GM13976 (cell line): Measurements from ENCODE around the gene CLECL1.

Experiments
- DNase-seq: peaks from one replicate; pipeline ENCODE4 v3.0.0; 2012; ENCODE audit warnings: low spot score
- in situ Hi-C: fragments of 300-500 bp; cut with MboI; formaldehyde crosslinking; loops from one replicate; pipeline ENCODE4 v1.12.0; 2022; ENCODE audit warnings: low sequenced_read_pairs, mixed read lengths, inconsistent platforms; ENCODE audit not compliant: unreplicated experiment
- TF ChIP-seq, protein P1 (sequence below): IDR thresholded peaks from 2 replicates; pipeline ENCODE4 v1.5.1; 2012; ENCODE audit warnings: borderline replicate concordance, mild to moderate bottlenecking; ENCODE audit not compliant: insufficient read depth; ENCODE audit errors: extremely low read depth, missing control alignments, control extremely low read depth

Gene CLECL1

DNA sequence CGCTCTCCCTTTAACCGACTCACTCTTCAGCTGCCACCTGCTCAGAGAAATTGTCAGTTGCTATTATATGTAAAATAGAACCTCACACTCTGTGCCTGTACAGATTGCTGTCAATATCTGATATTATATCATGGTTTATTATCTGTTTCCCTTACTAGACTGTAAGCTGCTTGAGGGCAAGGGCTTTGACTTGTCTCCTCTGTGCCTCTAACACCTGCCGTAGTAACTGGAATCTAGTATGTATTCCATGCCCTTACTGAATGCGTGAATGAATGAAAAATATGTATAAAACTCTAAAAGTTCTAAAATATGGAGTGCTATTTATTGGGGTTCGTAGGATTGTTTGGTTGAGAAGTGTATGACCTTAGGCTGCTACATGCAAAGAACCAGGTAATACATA lies 29.5 kb upstream of the CLECL1 start:
- in situ Hi-C loops, result no loop called here
- TF ChIP-seq, protein P1, sequence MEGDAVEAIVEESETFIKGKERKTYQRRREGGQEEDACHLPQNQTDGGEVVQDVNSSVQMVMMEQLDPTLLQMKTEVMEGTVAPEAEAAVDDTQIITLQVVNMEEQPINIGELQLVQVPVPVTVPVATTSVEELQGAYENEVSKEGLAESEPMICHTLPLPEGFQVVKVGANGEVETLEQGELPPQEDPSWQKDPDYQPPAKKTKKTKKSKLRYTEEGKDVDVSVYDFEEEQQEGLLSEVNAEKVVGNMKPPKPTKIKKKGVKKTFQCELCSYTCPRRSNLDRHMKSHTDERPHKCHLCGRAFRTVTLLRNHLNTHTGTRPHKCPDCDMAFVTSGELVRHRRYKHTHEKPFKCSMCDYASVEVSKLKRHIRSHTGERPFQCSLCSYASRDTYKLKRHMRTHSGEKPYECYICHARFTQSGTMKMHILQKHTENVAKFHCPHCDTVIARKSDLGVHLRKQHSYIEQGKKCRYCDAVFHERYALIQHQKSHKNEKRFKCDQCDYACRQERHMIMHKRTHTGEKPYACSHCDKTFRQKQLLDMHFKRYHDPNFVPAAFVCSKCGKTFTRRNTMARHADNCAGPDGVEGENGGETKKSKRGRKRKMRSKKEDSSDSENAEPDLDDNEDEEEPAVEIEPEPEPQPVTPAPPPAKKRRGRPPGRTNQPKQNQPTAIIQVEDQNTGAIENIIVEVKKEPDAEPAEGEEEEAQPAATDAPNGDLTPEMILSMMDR, result no peak
- no peak for DNase-seq

DNA sequence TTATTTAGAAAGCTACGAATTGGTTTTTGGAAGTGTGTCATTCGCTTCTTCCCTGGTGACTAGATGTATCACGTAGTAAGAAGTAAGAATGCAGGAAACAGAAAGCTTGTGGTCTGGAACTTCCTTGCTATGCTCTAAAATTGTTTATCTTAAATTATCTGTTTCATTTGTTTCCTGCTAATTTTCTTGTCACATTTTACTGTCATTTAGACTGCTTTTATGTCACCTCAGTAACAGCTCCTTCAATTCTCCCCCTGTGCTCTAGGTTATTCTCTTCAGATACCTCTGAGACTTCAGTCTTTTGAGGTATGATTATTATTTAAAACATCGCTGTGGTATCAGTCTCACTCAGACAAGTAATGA lies 28.5 kb upstream of the CLECL1 start:
- in situ Hi-C loops, result no loop called here
- TF ChIP-seq, protein P1, result no peak
- DNase-seq, result no peak

DNA sequence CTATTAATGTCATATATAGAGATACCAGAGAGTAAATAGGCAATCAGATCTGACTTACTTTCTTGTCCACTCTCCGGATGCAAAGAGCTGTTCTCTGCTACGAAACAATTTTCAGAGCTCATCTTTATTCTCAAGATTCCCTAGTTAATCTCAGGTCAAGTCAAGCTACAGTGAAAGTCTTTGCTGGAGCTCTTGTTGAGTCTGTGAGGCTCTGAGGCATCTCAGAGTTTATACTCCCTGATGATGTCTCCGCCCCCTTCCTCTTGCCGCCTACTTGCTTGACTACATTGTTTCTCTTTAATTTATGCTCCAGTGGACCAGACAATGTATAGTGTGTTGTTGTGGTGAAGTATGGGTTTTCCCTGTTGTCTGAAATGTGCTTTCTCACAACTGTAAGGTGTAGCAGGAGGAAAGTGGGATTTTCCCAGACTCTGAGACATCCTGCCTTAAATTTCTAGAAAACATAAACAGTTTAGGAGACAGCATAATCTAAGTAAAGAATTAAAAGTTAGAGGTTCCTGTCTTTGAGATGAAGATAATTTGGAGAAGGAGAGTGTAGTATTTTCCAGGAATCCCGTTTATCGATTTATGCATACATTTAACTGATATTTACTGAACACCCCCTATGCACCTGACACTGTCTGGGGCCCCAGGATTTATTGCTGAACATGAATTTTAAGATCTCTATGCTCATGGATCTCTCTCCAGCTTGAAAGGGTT lies 28.0 kb upstream of the CLECL1 start, which contains the start of gene CD69:
Gene CD69, minus strand, starts transcription at position 203 of the 720 bp plus-strand sequence. Its CDS starts 81 bp downstream, at position 122.
- TF ChIP-seq, protein P1, result no peak
- peak; percentile 38 for DNase-seq
- in situ Hi-C loops, result no loop called here

DNA sequence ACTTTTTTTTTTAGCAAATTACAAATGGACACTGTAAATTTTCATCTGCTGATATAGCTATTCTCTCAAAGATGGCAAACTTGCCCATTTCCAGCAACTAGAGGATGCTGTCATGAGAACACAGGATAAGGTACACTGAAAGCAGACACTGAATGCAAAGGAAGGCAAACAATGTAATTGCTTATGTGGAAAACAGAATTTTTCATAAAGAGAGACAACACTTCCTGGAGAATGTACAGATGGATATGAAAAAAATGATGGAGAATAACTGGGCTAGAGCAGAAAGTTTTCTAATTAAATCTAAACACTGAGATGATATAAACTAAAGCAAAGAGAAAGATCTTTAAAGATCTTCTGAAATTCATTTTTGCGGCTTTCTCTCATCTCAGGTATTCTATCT lies 27.2 kb upstream of the CLECL1 start:
- TF ChIP-seq, protein P1, result no peak
- in situ Hi-C loops, result no loop called here
- DNase-seq, result no peak

DNA sequence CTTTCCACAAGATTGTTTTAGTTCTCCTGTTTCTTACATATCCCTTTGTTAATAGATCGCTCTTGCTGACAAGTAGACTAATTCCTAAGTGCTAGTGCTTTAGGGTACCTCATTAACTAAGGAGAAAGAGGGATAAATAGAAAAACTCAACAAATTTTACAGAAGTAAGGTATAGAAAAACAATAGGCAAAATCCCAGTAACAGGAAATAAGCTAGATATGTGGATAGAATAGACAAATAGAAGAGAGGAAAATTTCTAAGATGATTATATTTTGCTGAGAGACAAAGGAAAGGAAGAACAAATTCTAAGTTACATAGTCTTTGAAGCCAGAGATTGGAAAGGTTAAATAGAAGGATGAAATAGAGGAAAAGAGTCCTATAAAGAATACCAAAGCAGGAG lies 26.8 kb upstream of the CLECL1 start:
- in situ Hi-C loops, result no loop called here
- no peak for DNase-seq
- TF ChIP-seq, protein P1, result no peak

DNA sequence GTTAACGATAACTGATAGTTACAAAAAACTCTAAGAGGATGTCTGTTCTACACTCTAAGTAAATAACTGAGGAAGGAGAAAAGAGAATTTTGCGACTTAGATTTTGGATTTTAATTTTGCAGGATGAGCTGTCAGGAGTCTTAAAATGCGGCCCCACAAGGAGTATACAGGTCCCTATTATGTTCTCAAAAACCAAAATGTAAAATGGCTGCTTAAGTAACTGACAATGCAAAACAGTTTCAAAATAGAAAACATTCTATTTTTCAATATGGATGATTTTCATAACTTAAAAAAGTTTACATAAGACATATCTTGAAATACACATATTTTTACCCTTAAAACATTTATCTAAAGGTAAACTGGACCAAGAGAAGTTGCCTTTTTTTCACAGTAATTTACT lies 25.2 kb upstream of the CLECL1 start:
- in situ Hi-C loops, result no loop called here
- DNase-seq, result no peak
- TF ChIP-seq, protein P1, result no peak
